ENCODE data around the gene NMNAT3.

Gene NMNAT3

DNA sequence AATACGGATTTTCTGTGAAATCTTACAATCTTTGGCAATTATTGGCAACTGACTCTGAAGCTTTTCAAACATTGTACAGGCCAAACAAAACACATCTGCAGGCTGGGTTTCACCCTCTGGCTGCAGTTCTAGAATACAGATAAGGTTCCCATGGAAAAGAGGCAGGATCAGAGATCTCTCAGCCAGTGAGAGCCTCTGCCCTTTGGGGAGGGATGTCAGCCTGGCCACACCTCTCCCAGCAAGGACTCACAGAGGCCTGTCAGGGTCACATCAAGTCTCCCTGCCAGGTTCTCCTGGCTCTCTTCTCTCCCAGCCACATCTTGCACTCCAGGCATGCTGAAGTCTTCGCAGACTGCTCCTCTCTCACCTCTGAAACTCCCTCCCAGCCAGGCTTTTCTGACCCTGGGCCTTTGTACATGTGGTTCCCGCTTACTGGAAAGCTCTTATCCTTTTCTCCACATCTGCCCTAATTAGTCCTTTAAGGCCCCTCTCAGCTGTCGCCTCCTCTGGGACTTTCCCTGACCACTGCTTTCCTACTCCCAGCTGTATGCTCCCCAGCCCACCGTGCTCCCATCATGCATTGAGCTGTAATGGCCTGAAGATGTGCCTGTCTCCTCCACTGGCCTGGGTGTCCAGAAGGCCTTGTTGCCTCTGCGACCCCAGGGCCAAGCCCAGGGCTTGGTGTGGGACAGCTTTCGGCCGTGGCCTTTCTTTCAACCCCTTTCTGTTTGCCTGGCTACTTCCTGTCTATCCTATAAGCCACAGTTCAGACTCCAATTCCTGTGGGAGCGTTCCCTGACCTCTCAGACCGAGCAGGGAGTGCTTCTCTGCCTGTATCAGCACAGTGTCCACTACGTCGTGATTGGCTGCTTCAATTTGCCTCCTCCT is 142.5 kb downstream of the NMNAT3 start:
- no peaks in the 10 kb centered on the region for H3K9me3 ChIP-seq (ENCODE audit: control insufficient read depth in 1 of 2, low read length in 2 of 2)
- peaks cover 0 to 6% of the 10 kb centered on the region in 2 donors for H3K27me3 ChIP-seq (ENCODE audit: control insufficient read depth in 1 of 2, insufficient read depth in 2 of 2, low read length in 2 of 2)
- H3K4me1 ChIP-seq (ENCODE audit: control insufficient read depth in 1 of 2, insufficient read depth in 2 of 2, low read length in 2 of 2): peaks cover 41 to 52% of the 10 kb centered on the region in 2 donors
- no peak overlapping the region for H3K4me3 ChIP-seq (ENCODE audit: low read depth in 1 of 2, low read length in 2 of 2)
- peak overlapping the region; percentile 34 for H3K27ac ChIP-seq (ENCODE audit: low read depth, low read length)
- H3K9ac ChIP-seq (ENCODE audit: low read depth in 1 of 2, low read length in 2 of 2): peak overlapping the region in 1 of 2 donors; percentile 30
- no peaks in the 10 kb centered on the region for H3K36me3 ChIP-seq (ENCODE audit: control insufficient read depth in 1 of 2, insufficient read depth in 2 of 2, low read length in 2 of 2)

DNA sequence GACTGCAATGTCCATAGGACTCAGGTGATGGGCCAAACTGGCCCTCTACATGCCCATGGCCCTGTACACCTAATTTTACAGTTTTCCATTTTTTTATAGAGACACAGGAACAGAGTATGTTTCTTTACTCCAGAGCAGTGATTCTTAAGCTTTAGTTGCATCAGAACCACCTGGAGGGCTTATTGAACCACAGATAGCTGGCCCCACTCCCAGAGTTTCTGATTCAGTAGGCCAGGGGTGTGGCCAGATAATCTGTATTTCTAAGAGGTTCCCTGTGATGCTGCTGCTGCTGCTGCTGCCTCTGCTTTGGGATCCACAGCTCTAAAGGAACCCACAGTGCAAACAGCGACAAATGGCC is 143.3 kb downstream of the NMNAT3 start:
- Histone ChIP-seq H3K9me3 (ENCODE audit: control insufficient read depth in 1 of 2, low read length in 2 of 2) (no peaks in the 10 kb centered on the region), H3K27ac (ENCODE audit: low read depth, low read length) (no peak overlapping the region), H3K4me1 (ENCODE audit: control insufficient read depth in 1 of 2, insufficient read depth in 2 of 2, low read length in 2 of 2) (peaks cover 41 to 52% of the 10 kb centered on the region in 2 donors), H3K9ac (ENCODE audit: low read depth in 1 of 2, low read length in 2 of 2) (peak overlapping the region in 1 of 2 donors; percentile 5), H3K27me3 (ENCODE audit: control insufficient read depth in 1 of 2, insufficient read depth in 2 of 2, low read length in 2 of 2) (peaks cover 0 to 6% of the 10 kb centered on the region in 2 donors), H3K36me3 (ENCODE audit: control insufficient read depth in 1 of 2, insufficient read depth in 2 of 2, low read length in 2 of 2) (no peaks in the 10 kb centered on the region), H3K4me3 (ENCODE audit: low read depth in 1 of 2, low read length in 2 of 2) (no peak overlapping the region)

DNA sequence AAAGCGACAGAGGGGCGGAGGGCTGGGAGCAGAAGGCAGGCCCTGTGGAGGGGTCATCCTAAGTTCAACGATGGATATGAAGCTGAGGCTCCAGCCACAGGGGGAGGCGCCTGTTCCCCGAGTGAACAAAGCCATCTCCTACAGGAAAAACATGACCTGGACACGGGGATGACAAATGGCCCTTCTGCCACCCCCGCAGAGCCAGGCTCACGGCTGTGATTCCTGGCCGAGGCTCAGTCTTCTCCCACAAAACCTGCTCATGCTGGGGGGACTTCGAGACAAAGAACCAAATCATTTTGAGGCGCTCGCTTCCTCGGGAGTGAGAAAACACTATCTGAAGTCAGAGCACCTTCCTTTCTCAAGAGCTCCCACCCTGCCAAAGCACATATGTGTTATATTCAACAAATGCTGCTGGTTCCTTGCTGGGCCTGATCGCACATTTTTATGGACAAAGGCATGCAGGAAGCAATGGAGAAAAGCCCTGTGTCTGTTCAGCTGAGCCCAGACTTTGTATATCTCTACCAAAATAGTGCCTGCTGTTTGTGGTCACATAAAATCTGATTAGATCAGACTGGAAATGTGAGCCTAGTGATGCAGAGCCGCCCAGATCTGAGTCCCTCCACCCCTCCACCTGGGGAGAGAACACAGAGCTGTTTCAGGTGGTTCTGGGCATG is 143.9 kb downstream of the NMNAT3 start:
- Histone ChIP-seq H3K9ac (ENCODE audit: low read depth in 1 of 2, low read length in 2 of 2) (peak overlapping the region in 1 of 2 donors; percentile 5), H3K4me1 (ENCODE audit: control insufficient read depth in 1 of 2, insufficient read depth in 2 of 2, low read length in 2 of 2) (peaks cover 39 to 49% of the 10 kb centered on the region in 2 donors), H3K4me3 (ENCODE audit: low read depth in 1 of 2, low read length in 2 of 2) (no peak overlapping the region)

DNA sequence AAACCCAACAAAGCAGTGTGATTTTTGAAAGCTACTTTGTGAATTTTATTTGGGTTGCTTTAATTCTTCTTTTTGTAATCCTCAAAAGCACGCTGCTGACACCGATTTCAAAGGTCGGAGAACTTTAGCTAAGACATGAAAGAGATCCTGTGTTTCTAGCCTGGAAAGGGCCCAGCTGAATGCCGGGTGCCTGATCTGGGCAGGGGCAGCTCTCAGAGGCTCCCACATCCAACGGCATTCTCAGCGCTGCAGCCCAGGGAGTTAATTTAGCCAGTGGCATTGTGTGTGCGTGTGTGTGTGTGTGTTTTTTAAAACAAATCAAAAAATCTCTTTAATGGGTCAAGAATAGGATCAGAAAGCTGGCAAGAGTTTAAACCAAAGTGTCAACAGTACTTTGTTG is 144.8 kb downstream of the NMNAT3 start:
- Histone ChIP-seq H3K9me3 (ENCODE audit: control insufficient read depth in 1 of 2, low read length in 2 of 2) (no peaks in the 10 kb centered on the region), H3K9ac (ENCODE audit: low read depth in 1 of 2, low read length in 2 of 2) (no peak overlapping the region), H3K27me3 (ENCODE audit: control insufficient read depth in 1 of 2, insufficient read depth in 2 of 2, low read length in 2 of 2) (no peaks in the 10 kb centered on the region), H3K36me3 (ENCODE audit: control insufficient read depth in 1 of 2, insufficient read depth in 2 of 2, low read length in 2 of 2) (no peaks in the 10 kb centered on the region), H3K27ac (ENCODE audit: low read depth, low read length) (no peak overlapping the region), H3K4me1 (ENCODE audit: control insufficient read depth in 1 of 2, insufficient read depth in 2 of 2, low read length in 2 of 2) (peaks cover 32 to 44% of the 10 kb centered on the region in 2 donors), H3K4me3 (ENCODE audit: low read depth in 1 of 2, low read length in 2 of 2) (no peak overlapping the region)

More for the DNA sequence above, 143.9 kb downstream of the NMNAT3 start:
- H3K27me3 ChIP-seq (ENCODE audit: control insufficient read depth in 1 of 2, insufficient read depth in 2 of 2, low read length in 2 of 2): peaks cover 0 to 6% of the 10 kb centered on the region in 2 donors
- H3K36me3 ChIP-seq (ENCODE audit: control insufficient read depth in 1 of 2, insufficient read depth in 2 of 2, low read length in 2 of 2): no peaks in the 10 kb centered on the region
- no peak overlapping the region for H3K27ac ChIP-seq (ENCODE audit: low read depth, low read length)
- no peaks in the 10 kb centered on the region for H3K9me3 ChIP-seq (ENCODE audit: control insufficient read depth in 1 of 2, low read length in 2 of 2)

DNA sequence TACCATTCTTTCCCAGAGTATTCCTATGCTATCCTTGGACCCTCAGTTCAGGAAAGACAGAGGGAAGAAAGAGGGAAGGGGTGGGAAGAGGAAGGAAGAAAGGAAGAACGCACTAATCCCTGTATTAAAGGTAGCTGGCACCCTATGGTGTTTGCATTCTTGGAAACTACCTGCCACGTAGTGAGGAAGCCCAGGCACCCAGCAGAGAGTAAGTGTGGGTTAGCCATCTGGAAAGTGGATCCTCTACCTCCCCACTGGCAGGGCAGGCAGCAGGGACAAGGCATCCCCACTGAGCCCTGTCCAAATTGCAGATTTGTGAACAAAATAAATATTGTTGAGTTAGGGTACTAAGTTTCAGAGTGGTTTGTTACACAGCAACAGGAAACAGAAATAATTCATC is 147.1 kb downstream of the NMNAT3 start:
- peaks cover 22 to 25% of the 10 kb centered on the region in 2 donors for H3K4me1 ChIP-seq (ENCODE audit: control insufficient read depth in 1 of 2, insufficient read depth in 2 of 2, low read length in 2 of 2)
- H3K36me3 ChIP-seq (ENCODE audit: control insufficient read depth in 1 of 2, insufficient read depth in 2 of 2, low read length in 2 of 2): peaks cover 0 to 4% of the 10 kb centered on the region in 2 donors
- no peak overlapping the region for H3K4me3 ChIP-seq (ENCODE audit: low read depth in 1 of 2, low read length in 2 of 2)
- H3K27ac ChIP-seq (ENCODE audit: low read depth, low read length): no peak overlapping the region
- no peaks in the 10 kb centered on the region for H3K27me3 ChIP-seq (ENCODE audit: control insufficient read depth in 1 of 2, insufficient read depth in 2 of 2, low read length in 2 of 2)
- H3K9me3 ChIP-seq (ENCODE audit: control insufficient read depth in 1 of 2, low read length in 2 of 2): no peaks in the 10 kb centered on the region
- H3K9ac ChIP-seq (ENCODE audit: low read depth in 1 of 2, low read length in 2 of 2): no peak overlapping the region

DNA sequence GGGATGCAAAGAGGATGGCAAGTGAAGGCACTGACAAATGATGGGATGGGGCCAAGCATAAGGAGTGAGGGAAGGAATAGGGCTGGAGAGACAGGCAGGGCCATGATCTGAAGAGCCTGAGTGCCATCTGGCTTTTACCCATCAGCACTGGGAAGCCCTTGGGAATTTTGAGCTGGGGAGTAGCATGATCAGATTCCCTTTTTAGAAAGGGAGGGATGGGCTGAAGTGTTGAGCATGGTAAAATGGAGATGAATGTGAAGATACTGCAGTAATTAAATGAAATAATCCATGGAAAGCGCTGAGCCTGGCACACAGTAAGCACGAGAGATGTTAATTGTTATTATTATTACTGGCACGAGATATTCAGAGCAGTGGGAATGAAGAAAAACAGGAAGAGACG is 148.1 kb downstream of the NMNAT3 start:
- Histone ChIP-seq H3K4me3 (ENCODE audit: low read depth in 1 of 2, low read length in 2 of 2) (no peak overlapping the region), H3K9me3 (ENCODE audit: control insufficient read depth in 1 of 2, low read length in 2 of 2) (no peaks in the 10 kb centered on the region), H3K27me3 (ENCODE audit: control insufficient read depth in 1 of 2, insufficient read depth in 2 of 2, low read length in 2 of 2) (no peaks in the 10 kb centered on the region), H3K27ac (ENCODE audit: low read depth, low read length) (no peak overlapping the region), H3K4me1 (ENCODE audit: control insufficient read depth in 1 of 2, insufficient read depth in 2 of 2, low read length in 2 of 2) (peaks cover 11 to 15% of the 10 kb centered on the region in 2 donors), H3K36me3 (ENCODE audit: control insufficient read depth in 1 of 2, insufficient read depth in 2 of 2, low read length in 2 of 2) (peaks cover 0 to 4% of the 10 kb centered on the region in 2 donors), H3K9ac (ENCODE audit: low read depth in 1 of 2, low read length in 2 of 2) (no peak overlapping the region)

DNA sequence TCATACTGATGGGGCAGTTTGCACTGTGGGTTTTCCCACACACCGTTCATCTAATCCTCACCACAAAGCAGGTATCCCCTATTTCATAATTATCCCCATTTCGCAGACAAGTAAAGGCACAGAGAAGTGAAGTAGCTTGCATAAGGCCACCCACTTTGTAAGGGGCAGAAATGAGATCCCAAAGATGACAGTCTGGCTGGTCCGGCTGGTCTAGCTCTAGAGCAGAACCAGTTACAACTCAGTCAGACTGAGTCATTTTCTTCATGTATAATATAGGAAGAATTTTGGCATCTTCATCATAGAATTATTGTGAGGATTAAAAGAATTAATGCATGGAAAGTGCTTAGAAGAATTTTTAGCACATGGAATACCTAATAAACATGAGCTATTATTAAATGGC is 148.8 kb downstream of the NMNAT3 start:
- peaks cover 4 to 7% of the 10 kb centered on the region in 2 donors for H3K4me1 ChIP-seq (ENCODE audit: control insufficient read depth in 1 of 2, insufficient read depth in 2 of 2, low read length in 2 of 2)
- no peaks in the 10 kb centered on the region for H3K27me3 ChIP-seq (ENCODE audit: control insufficient read depth in 1 of 2, insufficient read depth in 2 of 2, low read length in 2 of 2)
- no peak overlapping the region for H3K27ac ChIP-seq (ENCODE audit: low read depth, low read length)
- H3K9ac ChIP-seq (ENCODE audit: low read depth in 1 of 2, low read length in 2 of 2): no peak overlapping the region
- no peaks in the 10 kb centered on the region for H3K9me3 ChIP-seq (ENCODE audit: control insufficient read depth in 1 of 2, low read length in 2 of 2)
- no peak overlapping the region for H3K4me3 ChIP-seq (ENCODE audit: low read depth in 1 of 2, low read length in 2 of 2)
- peaks cover 0 to 4% of the 10 kb centered on the region in 2 donors for H3K36me3 ChIP-seq (ENCODE audit: control insufficient read depth in 1 of 2, insufficient read depth in 2 of 2, low read length in 2 of 2)

DNA sequence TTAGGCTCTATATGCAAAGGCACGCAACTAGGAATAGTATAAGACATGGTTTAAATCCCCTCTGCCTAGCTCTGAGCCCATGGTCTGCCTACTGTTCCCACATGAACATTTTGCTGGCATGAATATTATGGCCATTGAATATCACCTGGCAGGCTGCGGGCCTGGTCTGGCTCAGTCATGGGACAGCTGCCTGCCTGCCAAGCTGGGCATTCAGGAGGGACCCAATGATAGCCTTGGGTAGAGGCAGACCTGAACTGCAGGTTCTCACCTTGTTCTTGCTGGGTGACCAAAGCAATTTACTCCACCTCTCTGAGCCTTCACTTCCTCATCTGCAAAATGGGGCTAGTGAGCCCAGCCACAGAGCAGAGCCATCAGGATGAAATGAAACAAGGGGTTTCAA is 149.5 kb downstream of the NMNAT3 start:
- no peak overlapping the region for H3K27ac ChIP-seq (ENCODE audit: low read depth, low read length)
- no peak overlapping the region for H3K9ac ChIP-seq (ENCODE audit: low read depth in 1 of 2, low read length in 2 of 2)
- peaks cover 0 to 4% of the 10 kb centered on the region in 2 donors for H3K36me3 ChIP-seq (ENCODE audit: control insufficient read depth in 1 of 2, insufficient read depth in 2 of 2, low read length in 2 of 2)
- H3K9me3 ChIP-seq (ENCODE audit: control insufficient read depth in 1 of 2, low read length in 2 of 2): no peaks in the 10 kb centered on the region
- H3K4me3 ChIP-seq (ENCODE audit: low read depth in 1 of 2, low read length in 2 of 2): no peak overlapping the region
- H3K27me3 ChIP-seq (ENCODE audit: control insufficient read depth in 1 of 2, insufficient read depth in 2 of 2, low read length in 2 of 2): no peaks in the 10 kb centered on the region
- peaks cover 0 to 6% of the 10 kb centered on the region in 2 donors for H3K4me1 ChIP-seq (ENCODE audit: control insufficient read depth in 1 of 2, insufficient read depth in 2 of 2, low read length in 2 of 2)

DNA sequence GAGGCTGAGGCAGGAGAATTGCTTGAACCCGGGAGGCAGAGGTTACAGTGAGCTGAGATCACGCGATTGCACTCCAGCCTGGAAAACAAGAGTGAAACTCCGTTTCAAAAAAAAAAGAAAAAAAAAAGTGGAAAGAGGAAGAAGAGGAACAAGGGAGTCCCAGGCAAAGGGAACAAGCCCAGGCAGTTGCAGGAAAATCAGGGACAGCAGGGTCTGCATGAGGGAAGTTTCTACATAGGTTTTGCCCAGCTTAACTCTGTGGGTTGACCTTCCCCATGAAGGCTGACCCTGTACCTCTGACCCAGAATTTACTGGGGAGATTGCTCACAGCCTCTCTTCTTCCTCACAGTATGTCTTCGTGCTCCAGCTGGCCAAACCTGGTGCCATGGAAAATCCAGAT is 150.5 kb downstream of the NMNAT3 start:
- Histone ChIP-seq H3K36me3 (ENCODE audit: control insufficient read depth in 1 of 2, insufficient read depth in 2 of 2, low read length in 2 of 2) (peaks cover 0 to 4% of the 10 kb centered on the region in 2 donors), H3K9ac (ENCODE audit: low read depth in 1 of 2, low read length in 2 of 2) (no peak overlapping the region), H3K4me3 (ENCODE audit: low read depth in 1 of 2, low read length in 2 of 2) (no peak overlapping the region), H3K27me3 (ENCODE audit: control insufficient read depth in 1 of 2, insufficient read depth in 2 of 2, low read length in 2 of 2) (no peaks in the 10 kb centered on the region), H3K27ac (ENCODE audit: low read depth, low read length) (no peak overlapping the region), H3K4me1 (ENCODE audit: control insufficient read depth in 1 of 2, insufficient read depth in 2 of 2, low read length in 2 of 2) (no peaks in the 10 kb centered on the region), H3K9me3 (ENCODE audit: control insufficient read depth in 1 of 2, low read length in 2 of 2) (no peaks in the 10 kb centered on the region)

DNA sequence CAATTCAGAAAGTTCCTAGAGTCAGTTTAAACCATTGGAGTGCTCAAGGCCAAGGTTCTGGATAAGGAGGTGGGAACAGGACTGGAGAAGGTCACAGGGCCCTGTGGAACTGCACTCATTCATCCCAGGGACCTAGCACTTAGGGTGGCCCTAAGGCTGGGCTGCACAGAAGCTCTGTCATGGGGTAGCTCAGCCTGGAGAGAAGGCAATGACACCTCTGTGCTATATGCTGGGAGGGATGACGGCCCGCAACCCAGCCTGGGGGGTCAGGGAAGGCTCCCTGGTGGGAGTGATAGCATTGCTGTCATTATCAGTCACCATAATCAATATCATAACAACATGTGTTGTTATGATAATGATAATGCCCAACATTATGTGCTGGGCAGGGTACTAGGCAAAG is 151.6 kb downstream of the NMNAT3 start:
- H3K4me3 ChIP-seq (ENCODE audit: low read depth in 1 of 2, low read length in 2 of 2): no peak overlapping the region
- H3K9me3 ChIP-seq (ENCODE audit: control insufficient read depth in 1 of 2, low read length in 2 of 2): no peaks in the 10 kb centered on the region
- H3K9ac ChIP-seq (ENCODE audit: low read depth in 1 of 2, low read length in 2 of 2): no peak overlapping the region
- no peaks in the 10 kb centered on the region for H3K4me1 ChIP-seq (ENCODE audit: control insufficient read depth in 1 of 2, insufficient read depth in 2 of 2, low read length in 2 of 2)
- H3K36me3 ChIP-seq (ENCODE audit: control insufficient read depth in 1 of 2, insufficient read depth in 2 of 2, low read length in 2 of 2): peaks cover 0 to 4% of the 10 kb centered on the region in 2 donors
- H3K27me3 ChIP-seq (ENCODE audit: control insufficient read depth in 1 of 2, insufficient read depth in 2 of 2, low read length in 2 of 2): no peaks in the 10 kb centered on the region
- H3K27ac ChIP-seq (ENCODE audit: low read depth, low read length): no peak overlapping the region

Data from duodenal mucosa (tissue), 2 donors.